HFFc6 (cell line): ENCODE data around the gene FAM174B. TPM values are rescaled to one million over a fixed set of nuclear protein-coding genes. Genes with fewer than 3 reads are reported as not detected.

Source experiments
- DNase-seq: peaks from one replicate; pipeline ENCODE4 v3.0.0-alpha.2; 2018
- H3K27ac Mint-ChIP-seq: 2 replicates; pipeline ENCODE4 v1.8.0; 2020; ENCODE audit warnings: mild to moderate bottlenecking, mixed read lengths
- H3K27me3 Mint-ChIP-seq: 2 replicates; pipeline ENCODE4 v1.8.0; 2021; ENCODE audit warnings: mild to moderate bottlenecking, moderate library complexity, mixed read lengths; ENCODE audit not compliant: insufficient read depth
- H3K36me3 Mint-ChIP-seq: 2 replicates; pipeline ENCODE4 v1.8.0; 2021; ENCODE audit warnings: low read depth, mixed read lengths
- H3K4me1 Mint-ChIP-seq: 2 replicates; pipeline ENCODE4 v1.8.0; 2020; ENCODE audit warnings: low read depth, mixed read lengths
- H3K4me3 Mint-ChIP-seq: 2 replicates; pipeline ENCODE4 v1.8.0; 2020; ENCODE audit warnings: mild to moderate bottlenecking, moderate library complexity, mixed read lengths
- H3K9me3 Mint-ChIP-seq: 2 replicates; pipeline ENCODE4 v1.8.0; 2020; ENCODE audit warnings: mild to moderate bottlenecking, mixed read lengths
- CTCF ChIP-seq: fragments of 200-600 bp; sonication (generic); IDR thresholded peaks from 2 replicates; pipeline ENCODE4 v1.5.0; 2021; ENCODE audit warnings: antibody characterized with exemption, mild to moderate bottlenecking
- total RNA-seq, 6 experiments: library from RNA; stranded (reverse); fragmentation: NEBNext Ultra II Directional; extraction: Animal tissue kit (Norgen Biotek cat#: 25700); gene quantifications; 2 replicates in 1 of 6; 3 replicates in 5 of 6; pipeline ENCODE4 v1.2.3, GENCODE V29; 2021

Gene FAM174B
- total RNA-seq, 6 experiments from 2014 or later, result 1.2 to 7.0 (median 2.3) TPM

- peak; percentile 35 for DNase-seq
- Mint-ChIP-seq H3K4me1 (peaks cover 20% of the 10 kb centered on the region), H3K4me3 (no peak overlapping the region), H3K27ac (no peak overlapping the region; the same call in 1 of the 2 replicates), H3K27me3 (no peaks in the 10 kb centered on the region; the same call in 1 of the 2 replicates), H3K36me3 (no peaks in the 10 kb centered on the region), H3K9me3 (peaks cover 20% of the 10 kb centered on the region)
- TF ChIP-seq CTCF, result no peak
These were observed 37.7 kb downstream of the FAM174B start for GRCh38 chr15:92617549-92618520.

GRCh38 chr15:92616621-92617548, 38.7 kb downstream of the FAM174B start:
- H3K9me3 Mint-ChIP-seq, result peaks cover 20% of the 10 kb centered on the region
- peaks cover 20% of the 10 kb centered on the region for H3K4me1 Mint-ChIP-seq
- H3K36me3 Mint-ChIP-seq, result no peaks in the 10 kb centered on the region
- no peak overlapping the region for H3K4me3 Mint-ChIP-seq
- no peak overlapping the region for H3K27ac Mint-ChIP-seq
- no peaks in the 10 kb centered on the region; the same call in 1 of the 2 replicates for H3K27me3 Mint-ChIP-seq
- TF ChIP-seq CTCF, result no peak
- DNase-seq, result no peak

GRCh38 chr15:92614791-92615785, 40.5 kb downstream of the FAM174B start:
- no peak overlapping the region for H3K27ac Mint-ChIP-seq
- no peak overlapping the region for H3K4me3 Mint-ChIP-seq
- peaks cover 19% of the 10 kb centered on the region for H3K4me1 Mint-ChIP-seq
- no peak for DNase-seq
- H3K9me3 Mint-ChIP-seq, result peaks cover 21% of the 10 kb centered on the region
- no peaks in the 10 kb centered on the region for H3K36me3 Mint-ChIP-seq
- no peak for TF ChIP-seq CTCF
- no peaks in the 10 kb centered on the region; the same call in 1 of the 2 replicates for H3K27me3 Mint-ChIP-seq

GRCh38 chr15:92614301-92614700, 41.3 kb downstream of the FAM174B start:
- Mint-ChIP-seq H3K27me3 (no peaks in the 10 kb centered on the region; the same call in 1 of the 2 replicates), H3K4me3 (no peak overlapping the region), H3K4me1 (peaks cover 11% of the 10 kb centered on the region), H3K27ac (no peak overlapping the region), H3K36me3 (no peaks in the 10 kb centered on the region), H3K9me3 (peaks cover 23% of the 10 kb centered on the region)
- DNase-seq, result no peak
- TF ChIP-seq CTCF, result no peak
